A673 (cell line): ENCODE results near the gene CHD3.

Experiments used
- CTCF ChIP-seq: fragments of 300-800, 200-600 bp; sonication (generic); conservative IDR thresholded peaks from 2 replicates; pipeline ENCODE4 v1.5.1; 2017; ENCODE audit warnings: low read depth, mild to moderate bottlenecking, antibody characterized with exemption, low read length, moderate library complexity, mixed read lengths
- EZH2 ChIP-seq: fragments of 200-600 bp; sonication (generic); IDR thresholded peaks from 2 replicates; pipeline ENCODE4 v1.6.1; 2017; ENCODE audit warnings: borderline replicate concordance, low read depth, mild to moderate bottlenecking, mixed read lengths, antibody characterized with exemption, low read length; ENCODE audit not compliant: poor library complexity, severe bottlenecking

- no peak for TF ChIP-seq CTCF
- TF ChIP-seq EZH2: no peak
Observed at GRCh38 chr17:7897090-7897489, 8.5 kb downstream of the CHD3 start.
